PC-3 (cell line): ENCODE measurements around the gene PRR16.

Experiments used
- EZH2 ChIP-seq: fragments of 300-600 bp; sonication (generic); IDR thresholded peaks from one replicate; pipeline ENCODE4 v1.6.1; 2017; ENCODE audit warnings: antibody characterized with exemption, mild to moderate bottlenecking, low read length; ENCODE audit not compliant: unreplicated experiment
- TF ChIP-seq, protein P1 (sequence below): fragments of 300-600 bp; sonication (generic); conservative IDR thresholded peaks from 2 replicates; pipeline ENCODE4 v1.5.1; 2017; ENCODE audit warnings: antibody characterized with exemption, low read depth, mild to moderate bottlenecking, low read length

DNA sequence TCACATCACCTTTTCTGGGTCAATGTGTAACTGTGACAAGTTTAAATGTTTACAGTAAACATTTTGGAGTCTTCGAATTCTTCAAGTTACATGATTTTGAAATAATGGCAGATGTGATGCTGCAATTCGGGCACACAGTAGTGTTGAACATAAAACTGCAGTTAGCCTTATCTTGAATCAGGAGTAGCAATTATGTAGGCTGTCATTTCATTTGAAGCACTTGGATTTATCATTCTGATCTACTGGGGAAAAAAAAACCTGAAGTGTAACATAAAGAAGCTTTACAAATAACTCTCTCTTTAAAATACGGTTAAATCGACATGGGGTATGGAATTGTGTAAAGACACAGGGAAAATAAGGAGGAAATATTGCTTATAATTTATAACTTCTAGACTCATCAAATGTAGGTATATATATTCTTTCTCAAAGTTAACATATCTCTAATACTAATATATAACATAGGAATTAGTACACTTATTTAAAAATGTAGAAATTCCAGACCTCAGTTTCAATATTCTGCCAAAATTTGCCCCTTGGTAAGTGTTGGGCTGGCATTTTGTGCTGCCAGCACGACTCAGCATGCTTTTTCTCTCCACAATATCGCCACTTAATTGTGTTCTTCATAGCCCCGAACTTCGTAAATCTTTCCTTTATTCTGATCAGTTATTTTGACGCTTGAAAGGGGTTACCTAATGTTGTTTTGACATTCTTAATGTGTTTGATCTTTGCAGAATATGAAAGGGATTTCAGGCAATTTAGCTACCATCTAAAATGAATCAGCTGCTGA lies 226.7 kb downstream of the PRR16 start:
- TF ChIP-seq, protein P1, sequence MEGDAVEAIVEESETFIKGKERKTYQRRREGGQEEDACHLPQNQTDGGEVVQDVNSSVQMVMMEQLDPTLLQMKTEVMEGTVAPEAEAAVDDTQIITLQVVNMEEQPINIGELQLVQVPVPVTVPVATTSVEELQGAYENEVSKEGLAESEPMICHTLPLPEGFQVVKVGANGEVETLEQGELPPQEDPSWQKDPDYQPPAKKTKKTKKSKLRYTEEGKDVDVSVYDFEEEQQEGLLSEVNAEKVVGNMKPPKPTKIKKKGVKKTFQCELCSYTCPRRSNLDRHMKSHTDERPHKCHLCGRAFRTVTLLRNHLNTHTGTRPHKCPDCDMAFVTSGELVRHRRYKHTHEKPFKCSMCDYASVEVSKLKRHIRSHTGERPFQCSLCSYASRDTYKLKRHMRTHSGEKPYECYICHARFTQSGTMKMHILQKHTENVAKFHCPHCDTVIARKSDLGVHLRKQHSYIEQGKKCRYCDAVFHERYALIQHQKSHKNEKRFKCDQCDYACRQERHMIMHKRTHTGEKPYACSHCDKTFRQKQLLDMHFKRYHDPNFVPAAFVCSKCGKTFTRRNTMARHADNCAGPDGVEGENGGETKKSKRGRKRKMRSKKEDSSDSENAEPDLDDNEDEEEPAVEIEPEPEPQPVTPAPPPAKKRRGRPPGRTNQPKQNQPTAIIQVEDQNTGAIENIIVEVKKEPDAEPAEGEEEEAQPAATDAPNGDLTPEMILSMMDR = no peak
- no peak for TF ChIP-seq EZH2
